Keratinocyte (primary cell): ENCODE results near the gene SIK2. TPM values are rescaled to one million over a fixed set of nuclear protein-coding genes. Genes with fewer than 3 reads are reported as not detected.

Experiments used
- DNase-seq: peaks from one replicate; pipeline ENCODE4 v3.0.0-alpha.2; 2011; ENCODE audit warnings: low read depth, missing footprints, low spot score
- FAIRE-seq: peaks from 2 replicates; lab custom pipeline; 2011; peaks lifted over from hg19 to GRCh38; lab: Jason Lieb, UNC
- H2AFZ ChIP-seq: 2 replicates; pipeline ENCODE4 v1.6.0; 2012; ENCODE audit warnings: low read length, control low read depth, inconsistent platforms; ENCODE audit not compliant: control insufficient read depth
- H3K27ac ChIP-seq: 2 replicates; pipeline ENCODE4 v1.5.1; 2011; ENCODE audit warnings: low read length; ENCODE audit not compliant: control insufficient read depth, insufficient read depth
- H3K27me3 ChIP-seq: 3 replicates; pipeline ENCODE4 v1.6.0; 2011; ENCODE audit warnings: low read length; ENCODE audit not compliant: control insufficient read depth, insufficient read depth; ENCODE audit errors: extremely low read depth
- H3K36me3 ChIP-seq, 2 experiments: 2 replicates in 1 of 2; 3 replicates in 1 of 2; pipeline ENCODE4 v1.5.1; 2011; ENCODE audit warnings: low read length in 2 of 2, mild to moderate bottlenecking in 1 of 2; ENCODE audit not compliant: control insufficient read depth in 2 of 2, insufficient read depth in 2 of 2; ENCODE audit errors: extremely low read depth in 1 of 2
- H3K4me1 ChIP-seq: 3 replicates; pipeline ENCODE4 v1.5.1; 2011; ENCODE audit warnings: low read length; ENCODE audit not compliant: control insufficient read depth, insufficient read depth; ENCODE audit errors: extremely low read depth
- H3K4me2 ChIP-seq: 3 replicates; pipeline ENCODE4 v1.6.0; 2011; ENCODE audit warnings: low read depth, low read length; ENCODE audit not compliant: control insufficient read depth, insufficient read depth; ENCODE audit errors: extremely low read depth
- H3K4me3 ChIP-seq, 3 experiments: fragments of 200-600 bp in 1 of 3; sonication (generic) in 1 of 3; 2 replicates in 2 of 3; 3 replicates in 1 of 3; pipeline ENCODE4 v1.5.1; 2011 to 2016; ENCODE audit warnings: low read length in 3 of 3, mild to moderate bottlenecking in 3 of 3, control low read depth in 2 of 3, inconsistent platforms in 1 of 3, low read depth in 1 of 3, mixed read lengths in 1 of 3, mixed run types in 1 of 3, moderate library complexity in 1 of 3; ENCODE audit not compliant: control insufficient read depth in 2 of 3, insufficient read depth in 2 of 3; ENCODE audit errors: extremely low read depth in 1 of 3
- H3K79me2 ChIP-seq: 2 replicates; pipeline ENCODE4 v1.6.0; 2012; ENCODE audit warnings: low read length; ENCODE audit not compliant: control insufficient read depth, insufficient read depth
- H3K9ac ChIP-seq: 3 replicates; pipeline ENCODE4 v1.6.0; 2011; ENCODE audit warnings: low read length; ENCODE audit not compliant: control insufficient read depth, insufficient read depth; ENCODE audit errors: extremely low read depth
- H3K9me1 ChIP-seq: 3 replicates; pipeline ENCODE4 v1.6.0; 2011; ENCODE audit warnings: low read length; ENCODE audit not compliant: control insufficient read depth, insufficient read depth; ENCODE audit errors: extremely low read depth
- H3K9me3 ChIP-seq: 2 replicates; pipeline ENCODE4 v1.5.1; 2012; ENCODE audit warnings: low read depth, low read length; ENCODE audit not compliant: control insufficient read depth
- H4K20me1 ChIP-seq: 3 replicates; pipeline ENCODE4 v1.6.0; 2011; ENCODE audit warnings: low read length; ENCODE audit not compliant: control insufficient read depth, insufficient read depth; ENCODE audit errors: extremely low read depth
- CTCF ChIP-seq, 3 experiments: IDR thresholded peaks in 1 of 3; conservative IDR thresholded peaks in 1 of 3; optimal IDR thresholded peaks in 1 of 3; 2 replicates in 2 of 3; 3 replicates in 1 of 3; pipeline versions ENCODE3 to v1.5.1; 2011; ENCODE audit warnings: low read length in 3 of 3, mild to moderate bottlenecking in 3 of 3, moderate library complexity in 2 of 3, control low read depth in 1 of 3, inconsistent platforms in 1 of 3; ENCODE audit not compliant: insufficient read depth in 2 of 3; ENCODE audit errors: extremely low read depth in 1 of 3
- EZH2 ChIP-seq: IDR thresholded peaks from one replicate; pipeline ENCODE4 v1.6.1; 2012; ENCODE audit warnings: inconsistent platforms, mild to moderate bottlenecking, low read length, moderate library complexity
- dilution Hi-C: fragments of 300-500 bp; cut with MboI; formaldehyde crosslinking; loops from one replicate; pipeline ENCODE4 v1.7.0; 2020; ENCODE audit warnings: low sequenced_read_pairs; ENCODE audit not compliant: extremely low pct_ligation_motif_present
- polyA plus RNA-seq, 5 experiments: library from polyadenylated mRNA; depleted of rRNA in 3 of 5; stranded (reverse) in 3 of 5; stranded (forward) in 1 of 5; unstranded in 1 of 5; fragments of >200 nt; gene quantifications; 1 replicate in 1 of 5; 2 replicates in 3 of 5; 3 replicates in 1 of 5; pipeline versions ENCODE4 v1.2.1 to v1.2.3, GENCODE V29; 2011 to 2012; ENCODE audit warnings: missing spikeins in 2 of 5, low read depth in 1 of 5, low replicate concordance in 1 of 5

Gene SIK2
- polyA plus RNA-seq, 1 donor (not counting 4 experiments of a cell fraction or from before 2014, with no cell fraction given), result 10.0 TPM

GRCh38 chr11:111663820-111664219 is 61.6 kb downstream of the SIK2 start:
- no peak overlapping the region for H3K4me2 ChIP-seq
- no peak overlapping the region for H3K9ac ChIP-seq
- peaks cover 0 to 2% of the 10 kb centered on the region in 2 experiments for H3K36me3 ChIP-seq
- no peak overlapping the region for H2AFZ ChIP-seq
- FAIRE-seq (no peak), DNase-seq (no peak)
- no peak overlapping the region for H3K4me3 ChIP-seq
- dilution Hi-C loops, result no loop called here
- no peak for TF ChIP-seq EZH2
- TF ChIP-seq CTCF (optimal IDR thresholded peaks at IDR 0.05 in 1 of 3, IDR thresholded peaks at IDR 0.05 in 1 of 3, conservative IDR thresholded peaks at IDR 0.05 in 1 of 3; ENCODE audit: extremely low read depth in 1 of 3, insufficient read depth in 2 of 3, low read length in 3 of 3), result no peak
- H3K27ac ChIP-seq, result no peak overlapping the region
- H3K9me3 ChIP-seq, result no peaks in the 10 kb centered on the region
- H4K20me1 ChIP-seq, result no peaks in the 10 kb centered on the region
- peaks cover 2% of the 10 kb centered on the region for H3K4me1 ChIP-seq
- H3K27me3 ChIP-seq, result no peaks in the 10 kb centered on the region
- peaks cover 2% of the 10 kb centered on the region for H3K79me2 ChIP-seq
- no peaks in the 10 kb centered on the region for H3K9me1 ChIP-seq

GRCh38 chr11:111665777-111666176 is 63.5 kb downstream of the SIK2 start:
- peaks cover 2% of the 10 kb centered on the region for H3K79me2 ChIP-seq
- H3K4me1 ChIP-seq, result peaks cover 2% of the 10 kb centered on the region
- H3K36me3 ChIP-seq, result peaks cover 0 to 2% of the 10 kb centered on the region in 2 experiments
- FAIRE-seq (no peak), DNase-seq (no peak)
- no peaks in the 10 kb centered on the region for H3K27me3 ChIP-seq
- H3K9me3 ChIP-seq, result no peaks in the 10 kb centered on the region
- dilution Hi-C loops, result no loop called here
- H3K4me3 ChIP-seq, result no peak overlapping the region
- H3K4me2 ChIP-seq, result no peak overlapping the region
- no peak overlapping the region for H3K27ac ChIP-seq
- H3K9ac ChIP-seq, result no peak overlapping the region
- H2AFZ ChIP-seq, result no peak overlapping the region
- TF ChIP-seq EZH2, result no peak
- TF ChIP-seq CTCF (optimal IDR thresholded peaks at IDR 0.05 in 1 of 3, IDR thresholded peaks at IDR 0.05 in 1 of 3, conservative IDR thresholded peaks at IDR 0.05 in 1 of 3; ENCODE audit: extremely low read depth in 1 of 3, insufficient read depth in 2 of 3, low read length in 3 of 3), result no peak
- H3K9me1 ChIP-seq, result no peaks in the 10 kb centered on the region
- H4K20me1 ChIP-seq, result no peaks in the 10 kb centered on the region
